Endothelial cell (in vitro differentiated cells): ENCODE results near the gene SERPINE1. TPM values are rescaled to one million over a fixed set of nuclear protein-coding genes. Genes with fewer than 3 reads are reported as not detected.

Experiments
- DNase-seq: peaks from one replicate; pipeline ENCODE4 v3.0.0; 2021; ENCODE audit warnings: low spot score
- H3K27ac Mint-ChIP-seq: one replicate; pipeline ENCODE4 v1.8.0; 2021; ENCODE audit warnings: mixed read lengths, inconsistent platforms; ENCODE audit not compliant: unreplicated experiment
- H3K27me3 Mint-ChIP-seq: one replicate; pipeline ENCODE4 v1.8.0; 2021; ENCODE audit warnings: mild to moderate bottlenecking, moderate library complexity, mixed read lengths, inconsistent platforms; ENCODE audit not compliant: unreplicated experiment
- H3K36me3 Mint-ChIP-seq: one replicate; pipeline ENCODE4 v1.8.0; 2021; ENCODE audit warnings: mild to moderate bottlenecking, low read depth, mixed read lengths, inconsistent platforms; ENCODE audit not compliant: unreplicated experiment
- H3K4me1 Mint-ChIP-seq: one replicate; pipeline ENCODE4 v1.8.0; 2021; ENCODE audit warnings: mild to moderate bottlenecking, mixed read lengths, inconsistent platforms; ENCODE audit not compliant: unreplicated experiment
- H3K4me3 Mint-ChIP-seq: one replicate; pipeline ENCODE4 v1.8.0; 2021; ENCODE audit warnings: mild to moderate bottlenecking, mixed read lengths, inconsistent platforms; ENCODE audit not compliant: unreplicated experiment
- H3K9me3 Mint-ChIP-seq: one replicate; pipeline ENCODE4 v1.8.0; 2021; ENCODE audit warnings: mixed read lengths, inconsistent platforms; ENCODE audit not compliant: unreplicated experiment
- total RNA-seq: library from RNA; stranded (reverse); fragmentation: NEBNext Ultra II Directional; extraction: Animal tissue kit (Norgen Biotek cat#: 25700); gene quantifications from one replicate; pipeline ENCODE4 v1.2.1, GENCODE V29; 2021; ENCODE audit not compliant: unreplicated experiment
- TF ChIP-seq, protein P1 (sequence below): fragments of 200-600 bp; sonication (generic); IDR thresholded peaks from one replicate; pipeline ENCODE4 v1.5.0; 2021; ENCODE audit warnings: antibody characterized with exemption; ENCODE audit not compliant: unreplicated experiment

The SERPINE1 gene
- total RNA-seq, 1 donor from 2014 or later = 0.80 TPM

DNA sequence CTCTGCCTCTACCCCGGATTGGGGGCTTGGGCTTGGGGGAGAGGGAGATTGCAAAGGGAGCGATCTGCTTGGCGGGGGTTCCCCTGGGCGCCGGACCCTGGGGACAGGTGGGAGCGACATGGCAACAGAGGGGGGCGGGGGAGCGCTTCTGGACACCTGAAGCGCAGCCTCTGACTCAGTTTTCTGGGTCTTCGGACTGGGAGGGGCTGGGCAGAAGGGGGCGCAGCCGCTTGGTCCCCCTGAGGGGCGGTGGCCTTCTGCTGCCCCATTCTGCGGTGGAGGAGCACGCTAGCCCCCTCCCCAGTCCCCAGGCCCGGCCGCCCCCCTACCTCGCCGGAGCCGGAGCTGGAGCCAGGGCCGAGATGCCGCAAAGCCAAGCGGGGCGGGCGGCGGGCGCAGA lies 52.8 kb downstream of the SERPINE1 start:
- Mint-ChIP-seq H3K4me3 (no peak overlapping the region), H3K36me3 (no peaks in the 10 kb centered on the region), H3K9me3 (no peaks in the 10 kb centered on the region), H3K27me3 (peaks cover 25% of the 10 kb centered on the region), H3K27ac (no peak overlapping the region), H3K4me1 (no peaks in the 10 kb centered on the region)
- TF ChIP-seq, protein P1, sequence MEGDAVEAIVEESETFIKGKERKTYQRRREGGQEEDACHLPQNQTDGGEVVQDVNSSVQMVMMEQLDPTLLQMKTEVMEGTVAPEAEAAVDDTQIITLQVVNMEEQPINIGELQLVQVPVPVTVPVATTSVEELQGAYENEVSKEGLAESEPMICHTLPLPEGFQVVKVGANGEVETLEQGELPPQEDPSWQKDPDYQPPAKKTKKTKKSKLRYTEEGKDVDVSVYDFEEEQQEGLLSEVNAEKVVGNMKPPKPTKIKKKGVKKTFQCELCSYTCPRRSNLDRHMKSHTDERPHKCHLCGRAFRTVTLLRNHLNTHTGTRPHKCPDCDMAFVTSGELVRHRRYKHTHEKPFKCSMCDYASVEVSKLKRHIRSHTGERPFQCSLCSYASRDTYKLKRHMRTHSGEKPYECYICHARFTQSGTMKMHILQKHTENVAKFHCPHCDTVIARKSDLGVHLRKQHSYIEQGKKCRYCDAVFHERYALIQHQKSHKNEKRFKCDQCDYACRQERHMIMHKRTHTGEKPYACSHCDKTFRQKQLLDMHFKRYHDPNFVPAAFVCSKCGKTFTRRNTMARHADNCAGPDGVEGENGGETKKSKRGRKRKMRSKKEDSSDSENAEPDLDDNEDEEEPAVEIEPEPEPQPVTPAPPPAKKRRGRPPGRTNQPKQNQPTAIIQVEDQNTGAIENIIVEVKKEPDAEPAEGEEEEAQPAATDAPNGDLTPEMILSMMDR = no peak
- DNase-seq = no peak

DNA sequence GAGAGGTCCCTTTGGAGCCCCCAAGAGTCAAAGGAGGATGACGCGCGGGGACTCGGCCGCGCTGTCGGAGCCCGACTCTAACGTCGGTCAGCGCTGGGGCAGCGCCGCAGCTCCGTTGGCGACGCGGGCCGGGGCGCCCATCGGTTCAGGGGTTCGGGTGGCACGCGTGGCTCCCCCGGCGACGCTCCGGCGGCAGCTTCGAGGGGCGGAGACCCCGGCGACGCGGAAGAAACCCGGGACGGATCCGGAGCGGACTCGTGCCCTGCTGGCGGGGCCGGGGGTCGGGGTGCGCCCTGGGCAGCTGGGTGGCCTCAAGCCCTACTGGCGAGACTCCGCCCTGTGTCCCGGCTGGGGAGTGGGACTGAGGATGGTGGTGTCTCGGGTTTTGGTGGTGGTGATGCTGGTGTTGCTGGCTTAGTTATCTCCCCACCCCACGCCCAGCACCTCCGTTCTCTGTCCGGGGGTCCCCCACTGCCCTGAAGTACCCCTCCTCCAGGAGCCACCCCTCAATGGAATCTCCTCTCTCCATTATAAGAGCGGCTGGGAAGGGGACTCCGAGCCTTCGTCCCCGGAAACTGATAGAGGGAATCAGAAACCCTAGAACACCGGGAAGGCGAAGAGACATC lies 53.3 kb downstream of the SERPINE1 start, which contains the start of gene NAT16:
TSS of gene NAT16 (minus strand) at position 164 of the 626 bp plus-strand sequence. CDS start 5,486 bp downstream, outside the sequence.
- Mint-ChIP-seq H3K36me3 (no peaks in the 10 kb centered on the region), H3K9me3 (no peaks in the 10 kb centered on the region), H3K27me3 (peaks cover 23% of the 10 kb centered on the region), H3K27ac (no peak within 1 kb of the TSS), H3K4me3 (no peak within 1 kb of the TSS), H3K4me1 (no peaks in the 10 kb centered on the region)
- no peak for DNase-seq
- TF ChIP-seq, protein P1 = no peak

DNA sequence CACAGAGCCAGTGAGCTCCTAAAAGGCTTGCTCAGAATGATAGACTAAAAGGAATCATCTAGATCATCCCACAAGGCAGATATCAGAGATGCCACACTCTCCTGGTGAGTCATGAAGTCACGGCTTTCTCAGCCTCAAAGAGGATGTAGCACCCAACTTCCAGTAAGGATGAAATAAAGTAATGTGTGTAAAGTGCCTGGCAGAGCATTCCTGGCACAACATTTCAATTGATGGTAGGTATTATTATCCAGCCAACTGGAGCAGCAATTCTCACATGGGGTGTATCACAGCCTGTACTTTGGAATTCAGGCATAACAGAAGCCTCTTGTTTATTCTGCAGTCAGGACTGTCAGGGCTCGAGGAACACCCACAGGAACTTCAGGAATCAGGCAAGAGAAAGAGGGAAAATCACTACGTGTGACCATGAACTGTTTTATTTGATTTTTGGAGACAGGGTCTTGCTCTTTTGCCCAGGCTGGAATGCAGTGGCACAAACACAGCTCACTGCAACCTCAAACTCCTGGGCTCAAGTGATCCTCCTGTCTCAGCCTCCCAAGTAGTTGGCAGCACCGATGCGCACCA lies 58.4 kb downstream of the SERPINE1 start:
- no peaks in the 10 kb centered on the region for H3K9me3 Mint-ChIP-seq
- TF ChIP-seq, protein P1 = no peak
- H3K27me3 Mint-ChIP-seq = peaks cover 12% of the 10 kb centered on the region
- no peak overlapping the region for H3K4me3 Mint-ChIP-seq
- no peak for DNase-seq
- no peak overlapping the region for H3K27ac Mint-ChIP-seq
- H3K4me1 Mint-ChIP-seq = no peaks in the 10 kb centered on the region
- no peaks in the 10 kb centered on the region for H3K36me3 Mint-ChIP-seq

DNA sequence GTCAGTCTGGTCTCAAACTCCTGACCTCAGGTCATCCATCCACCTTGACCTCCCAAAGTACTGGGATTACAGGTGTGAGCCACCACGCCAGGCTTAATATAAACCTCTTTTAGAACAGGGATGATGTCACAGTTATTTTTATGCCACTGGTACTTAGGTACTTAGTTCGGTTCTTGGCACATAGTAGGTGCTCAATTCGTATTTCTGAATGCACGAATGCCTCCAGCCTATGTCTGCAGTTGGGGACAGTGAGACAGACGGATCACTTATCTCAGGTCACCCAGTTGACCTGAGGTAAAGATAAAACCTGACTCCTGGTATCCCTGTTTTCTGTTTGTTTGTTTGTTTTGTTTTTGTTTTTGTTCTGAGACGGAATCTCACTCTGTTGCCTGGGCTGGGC lies 59.3 kb downstream of the SERPINE1 start:
- Mint-ChIP-seq H3K36me3 (no peaks in the 10 kb centered on the region), H3K4me1 (no peaks in the 10 kb centered on the region), H3K27me3 (peaks cover 8% of the 10 kb centered on the region), H3K9me3 (no peaks in the 10 kb centered on the region), H3K4me3 (no peak overlapping the region), H3K27ac (no peak overlapping the region)
- no peak for DNase-seq
- TF ChIP-seq, protein P1 = no peak

DNA sequence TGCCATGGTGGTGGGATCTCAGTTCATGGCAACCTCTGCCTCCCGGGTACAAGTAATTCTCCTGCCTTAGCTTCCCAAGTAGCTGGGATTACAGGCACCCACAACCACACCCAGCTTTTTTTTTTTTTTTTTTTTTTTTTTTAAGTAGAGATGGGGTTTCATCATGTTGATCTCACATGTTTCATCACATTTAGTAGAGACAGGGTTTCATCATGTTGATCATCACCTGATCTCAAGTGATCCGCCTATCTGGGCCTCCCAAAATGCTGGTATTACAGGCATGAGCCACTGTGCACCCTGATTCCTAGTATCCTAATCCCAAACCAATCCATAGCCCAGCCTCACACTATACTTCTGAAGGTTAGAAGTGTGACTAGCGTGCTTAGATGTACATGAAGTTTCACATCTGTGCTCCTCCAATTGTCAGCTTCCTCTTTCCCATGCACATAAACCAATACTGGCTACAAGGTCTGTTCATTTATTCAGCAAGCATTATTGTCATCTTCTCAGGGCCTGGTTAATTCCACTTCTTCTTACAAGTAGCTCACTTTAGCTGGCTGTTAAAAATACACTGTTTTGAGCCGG lies 60.0 kb downstream of the SERPINE1 start:
- peaks cover 11% of the 10 kb centered on the region for H3K27me3 Mint-ChIP-seq
- no peaks in the 10 kb centered on the region for H3K36me3 Mint-ChIP-seq
- H3K4me1 Mint-ChIP-seq = no peaks in the 10 kb centered on the region
- no peak overlapping the region for H3K27ac Mint-ChIP-seq
- no peak for DNase-seq
- H3K9me3 Mint-ChIP-seq = no peaks in the 10 kb centered on the region
- TF ChIP-seq, protein P1 = no peak
- H3K4me3 Mint-ChIP-seq = no peak overlapping the region
